EH (cell line): ENCODE data around the gene SLFN12L.
"Not testable (repeated sequence)": the region's sequence is repeated elsewhere in the genome, so short reads cannot be mapped to it uniquely, and the experiment has no call there.

Experiments
- DNase-seq: peaks from one replicate; pipeline ENCODE4 v3.0.0-alpha.2; 2015; ENCODE audit warnings: low read depth

Gene SLFN12L

GRCh38 chr17:35537601-35538141, at the start of gene SLFN12L:
TSS of gene SLFN12L (minus strand) at chr17:35537678. CDS start at chr17:35522364, 15,314 bp downstream.
- no peak for DNase-seq

- DNase-seq, result no peak
Measured at GRCh38 chr17:35586569-35587073, 49.1 kb upstream of the SLFN12L start.

- no peak for DNase-seq
Measured at GRCh38 chr17:35584061-35584460, 46.6 kb upstream of the SLFN12L start.

GRCh38 chr17:35578929-35579432, 41.5 kb upstream of the SLFN12L start:
- DNase-seq, result no peak

GRCh38 chr17:35578197-35578928, 40.9 kb upstream of the SLFN12L start, which contains the start of gene PEX12:
TSS of gene PEX12 (minus strand) at chr17:35578571. CDS start at chr17:35578021, 550 bp downstream.
- peak; percentile 92 for DNase-seq

- DNase-seq, result peak; percentile 34
Measured at GRCh38 chr17:35577830-35578196, 40.3 kb upstream of the SLFN12L start.

GRCh38 chr17:35575759-35576158, 38.3 kb upstream of the SLFN12L start:
- no peak for DNase-seq

- no peak for DNase-seq
Measured at GRCh38 chr17:35569405-35569804, 31.9 kb upstream of the SLFN12L start.

- peak; percentile 65 for DNase-seq
Measured at GRCh38 chr17:35568561-35568960, 31.1 kb upstream of the SLFN12L start.

GRCh38 chr17:35566968-35567367, 29.5 kb upstream of the SLFN12L start:
- no peak for DNase-seq

GRCh38 chr17:35563181-35563580, 25.7 kb upstream of the SLFN12L start:
- DNase-seq, result not testable (repeated sequence)

GRCh38 chr17:35560703-35561102, 23.2 kb upstream of the SLFN12L start, which contains the start of gene SLFN14:
TSS of gene SLFN14 (minus strand) at chr17:35560819. CDS start at chr17:35558062, 2,757 bp downstream.
- no peak for DNase-seq

GRCh38 chr17:35559495-35560210, 22.2 kb upstream of the SLFN12L start:
- DNase-seq, result no peak

- no peak for DNase-seq
Measured at GRCh38 chr17:35557353-35557752, 19.9 kb upstream of the SLFN12L start.

GRCh38 chr17:35555691-35556090, 18.2 kb upstream of the SLFN12L start:
- DNase-seq, result no peak

- no peak for DNase-seq
Measured at GRCh38 chr17:35554668-35555067, 17.2 kb upstream of the SLFN12L start.

GRCh38 chr17:35553310-35553709, 15.8 kb upstream of the SLFN12L start:
- DNase-seq, result no peak

GRCh38 chr17:35548978-35549377, 11.5 kb upstream of the SLFN12L start:
- no peak for DNase-seq

- no peak for DNase-seq
Measured at GRCh38 chr17:35548208-35548810, 10.8 kb upstream of the SLFN12L start.

- DNase-seq, result no peak
Measured at GRCh38 chr17:35546487-35546886, 9.0 kb upstream of the SLFN12L start.

GRCh38 chr17:35545150-35545549, 7.7 kb upstream of the SLFN12L start:
- DNase-seq, result no peak

GRCh38 chr17:35543856-35544255, 6.4 kb upstream of the SLFN12L start:
- DNase-seq, result peak; percentile 37
